GM19455 (cell line): ENCODE measurements around the gene COL20A1.

ENCODE experiments used
- ATAC-seq: cut with Tn5 transposase; IDR thresholded peaks from one replicate; pipeline ENCODE4 v1.9.1; 2021; ENCODE audit not compliant: unreplicated experiment

The COL20A1 gene

GRCh38 chr20:63359937-63360849 lies 67.2 kb downstream of the COL20A1 start:
- no peak for ATAC-seq

GRCh38 chr20:63360850-63361518 lies 68.0 kb downstream of the COL20A1 start, which contains the start of gene CHRNA4:
TSS of gene CHRNA4 (minus strand) at chr20:63361349. CDS start at chr20:63361165, 184 bp downstream.
- ATAC-seq = no peak

- no peak for ATAC-seq
Observed at GRCh38 chr20:63361519-63362435, 68.8 kb downstream of the COL20A1 start.

GRCh38 chr20:63362436-63363009 lies 69.5 kb downstream of the COL20A1 start:
- ATAC-seq = no peak

- ATAC-seq = no peak
Observed at GRCh38 chr20:63363013-63363957, 70.3 kb downstream of the COL20A1 start.

GRCh38 chr20:63363981-63364561 lies 71.1 kb downstream of the COL20A1 start:
- ATAC-seq = no peak

GRCh38 chr20:63364801-63365585 lies 72.0 kb downstream of the COL20A1 start:
- no peak for ATAC-seq

- no peak for ATAC-seq
Observed at GRCh38 chr20:63365601-63366389, 72.8 kb downstream of the COL20A1 start.

GRCh38 chr20:63366390-63367365 lies 73.7 kb downstream of the COL20A1 start:
- ATAC-seq = no peak

GRCh38 chr20:63367446-63368055 lies 74.6 kb downstream of the COL20A1 start:
- ATAC-seq = no peak

- no peak for ATAC-seq
Observed at GRCh38 chr20:63368151-63368550, 75.2 kb downstream of the COL20A1 start.

GRCh38 chr20:63369024-63369530 lies 76.1 kb downstream of the COL20A1 start:
- no peak for ATAC-seq

GRCh38 chr20:63369724-63370617 lies 77.0 kb downstream of the COL20A1 start:
- no peak for ATAC-seq

- ATAC-seq = no peak
Observed at GRCh38 chr20:63370618-63371187, 77.7 kb downstream of the COL20A1 start.
